Right cardiac atrium (tissue), 5 donors: ENCODE results near the gene LCOR. TPM values are rescaled to one million over a fixed set of nuclear protein-coding genes. Genes with fewer than 3 reads are reported as not detected.
A peak's percentile ranks its signal among the peaks of the same experiment; 100 is the strongest.

Source experiments
- ATAC-seq, 2 donors: fragments of 200-7000 bp; cut with Tn5 transposase; one replicate each; pipeline versions ENCODE4 v1.8.0 to v1.9.1; 2020; ENCODE audit warnings: moderate library complexity in 2 of 2, mild to moderate bottlenecking in 1 of 2
- DNase-seq, 3 donors: peaks; one replicate each; pipeline ENCODE4 v3.0.0-alpha.2; 2020
- H3K27ac ChIP-seq: one replicate; pipeline ENCODE4 v1.5.1; 2013; ENCODE audit warnings: mild to moderate bottlenecking, low read length, control low read depth, moderate library complexity
- H3K27me3 ChIP-seq: one replicate; pipeline ENCODE4 v1.6.1; 2013; ENCODE audit not compliant: control insufficient read depth, insufficient read depth
- H3K4me1 ChIP-seq: one replicate; pipeline ENCODE4 v1.6.1; 2013; ENCODE audit warnings: low read length; ENCODE audit not compliant: control insufficient read depth, insufficient read depth
- H3K4me3 ChIP-seq: one replicate; pipeline ENCODE4 v1.5.1; 2013; ENCODE audit warnings: low read length, control low read depth
- H3K9me3 ChIP-seq: one replicate; pipeline ENCODE4 v1.6.1; 2013; ENCODE audit warnings: low read length; ENCODE audit not compliant: control insufficient read depth
- WGBS: extraction: QIAGEN DNeasy Blood & Tissue Kit; methylation state at CpG from one replicate; pipeline ENCODE4 v1.1.7; 2013; 5-methylcytosine and 5-hydroxymethylcytosine counted together
- intact Hi-C, 4 donors: fragments of 100-400 bp; cut with DNase I; formaldehyde crosslinking; loops; one replicate each; pipeline versions ENCODE4 v1.11.0 to v1.14.0; 2022 to 2023
- polyA plus RNA-seq: library from polyadenylated mRNA; stranded (reverse); fragments of 200-250 nt; gene quantifications from one replicate; pipeline ENCODE4 v1.2.3, GENCODE V29; 2013
- total RNA-seq, 4 donors: library from RNA; stranded (reverse); fragmentation: NEBNext Ultra II Directional; extraction: Animal tissue kit (Norgen Biotek cat#: 25700); gene quantifications; one replicate each; pipeline ENCODE4 v1.2.1, GENCODE V29; 2021
- donor health status: healthy with polysubstance abuse.
- donor health status: DM: no; HTN: yes; CAD: no.
- donor health status: DM: no; HTN: no; CAD: no.
- donor health status: DM: no; HTN: yes; CAD: no; lungs with severe emphysema.
- donor health status: DM: yes; HTN: yes; CAD: no.

LCOR gene
- total and polyA plus RNA-seq, 5 donors: 3.2 to 21.9 (median 17.7) TPM

DNA sequence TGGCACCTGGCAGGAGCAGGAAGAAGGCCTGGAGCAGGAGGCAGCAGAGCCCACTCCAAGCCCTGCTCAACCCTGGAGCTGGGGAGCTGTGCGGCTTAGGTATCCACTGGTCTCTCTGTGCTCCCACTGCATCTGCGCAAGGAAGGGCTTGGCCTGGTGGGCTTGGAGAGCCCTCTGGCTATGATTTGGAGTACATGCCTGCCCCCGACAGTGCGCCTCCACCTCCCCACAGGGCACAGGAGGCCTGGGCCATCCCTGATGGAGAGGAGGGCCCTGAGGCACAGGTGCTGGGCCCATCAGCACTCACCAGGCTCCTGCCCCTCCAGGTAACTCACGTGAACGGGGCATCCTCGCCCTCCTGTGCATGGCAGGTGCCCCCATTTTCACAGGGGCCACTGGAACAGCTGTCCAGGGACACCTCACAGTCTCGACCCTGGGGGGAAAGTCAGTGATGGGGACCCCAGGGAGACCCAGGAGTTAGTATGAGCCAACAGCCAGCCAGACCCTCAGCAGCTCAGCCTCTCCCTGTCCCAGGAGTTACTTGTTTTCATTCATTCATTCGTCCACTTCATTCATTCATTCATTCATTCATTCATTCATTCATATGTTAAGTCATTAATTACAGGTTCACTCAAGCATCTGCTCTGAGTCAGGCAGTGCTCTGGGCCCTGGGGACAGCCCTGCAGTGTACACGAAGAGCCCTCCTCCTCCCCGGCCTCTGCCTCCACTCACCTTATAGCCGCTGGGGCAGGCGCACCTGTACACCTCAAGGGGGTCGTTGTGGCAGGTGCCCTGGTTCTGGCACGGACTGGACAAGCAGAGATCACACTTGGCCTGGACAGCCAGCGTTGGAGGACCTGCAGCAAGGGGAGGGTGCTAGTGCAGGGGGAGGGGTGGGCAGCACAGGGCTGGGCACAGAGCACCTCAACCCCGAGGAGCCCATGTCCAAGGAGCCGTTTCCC is 186.4 kb downstream of the LCOR start:
- DNase-seq (peak in 1 of 3 donors; percentile 38), ATAC-seq (no peak)
- Histone ChIP-seq H3K9me3 (no peaks in the 10 kb centered on the region), H3K27ac (no peak overlapping the region), H3K27me3 (no peaks in the 10 kb centered on the region), H3K4me3 (no peak overlapping the region), H3K4me1 (no peaks in the 10 kb centered on the region)
- intact Hi-C loops: no loop called here
- 87% methylated on average over 18 of the region's 18 CpGs for WGBS

GRCh38 chr10:97019213-97019844 is 187.2 kb downstream of the LCOR start:
- Histone ChIP-seq H3K4me3 (no peak overlapping the region), H3K4me1 (no peaks in the 10 kb centered on the region), H3K9me3 (no peaks in the 10 kb centered on the region), H3K27me3 (no peaks in the 10 kb centered on the region), H3K27ac (no peak overlapping the region)
- no peak for DNase-seq
- WGBS: 90% methylated on average over 12 of the region's 12 CpGs
- intact Hi-C loops: no loop called here
- ATAC-seq: no peak

DNA sequence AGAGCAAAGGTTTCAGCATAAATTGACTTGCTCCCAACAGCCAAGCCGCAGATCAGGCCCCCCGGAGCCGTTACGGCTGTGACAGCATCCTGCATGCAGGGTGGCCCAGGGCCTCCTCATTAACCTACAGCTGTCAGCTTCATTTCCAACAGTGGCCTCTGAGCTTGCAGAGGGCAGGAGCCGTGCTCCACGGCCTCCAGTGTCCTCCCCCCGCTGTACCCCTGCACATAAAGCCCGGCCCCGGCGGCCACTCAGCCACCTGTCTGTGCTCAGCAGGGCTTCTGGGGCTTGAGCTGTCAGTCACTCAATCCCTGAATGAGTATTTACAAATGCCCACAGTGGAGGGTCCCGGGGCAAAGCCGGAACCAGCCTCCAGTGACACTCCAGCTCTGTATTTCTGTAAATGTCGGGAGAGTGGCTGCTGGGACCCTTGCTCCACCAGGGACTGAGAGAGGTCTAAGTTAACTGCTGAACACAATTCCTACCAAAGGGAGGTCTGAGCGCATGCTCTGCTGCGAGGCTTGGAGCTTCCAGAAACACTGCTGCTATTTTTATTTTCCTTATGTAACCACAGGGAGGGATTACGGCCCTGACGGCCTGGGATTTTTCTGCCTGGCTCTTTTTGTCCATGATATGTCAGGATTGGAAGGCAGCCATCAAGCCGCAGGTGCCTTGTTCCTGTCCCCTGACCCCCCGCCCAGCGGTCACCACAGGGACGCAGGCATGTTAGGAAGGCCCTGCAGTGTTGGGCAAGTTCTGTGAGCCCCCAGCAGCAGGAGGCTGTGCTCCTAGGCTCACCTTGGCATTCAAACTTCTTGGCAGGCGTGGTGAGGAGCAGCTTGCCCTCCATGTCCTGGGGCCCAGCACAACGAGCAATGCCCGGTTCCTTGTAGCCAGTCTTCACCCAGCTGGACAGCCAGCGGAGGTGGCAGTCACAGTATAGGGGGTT is 188.6 kb downstream of the LCOR start:
- Histone ChIP-seq H3K9me3 (no peaks in the 10 kb centered on the region), H3K4me1 (no peaks in the 10 kb centered on the region), H3K4me3 (no peak overlapping the region), H3K27ac (peak overlapping the region; percentile 74), H3K27me3 (no peaks in the 10 kb centered on the region)
- DNase-seq (peak in 2 of 3 donors; percentile 35 to 75), ATAC-seq (peak; percentile 62 to 82)
- intact Hi-C loops: no loop called here
- 48% methylated on average over 25 of the region's 25 CpGs for WGBS

- H3K27ac ChIP-seq: no peak overlapping the region
These were observed 190.5 kb downstream of the LCOR start for GRCh38 chr10:97022616-97023015.

DNA sequence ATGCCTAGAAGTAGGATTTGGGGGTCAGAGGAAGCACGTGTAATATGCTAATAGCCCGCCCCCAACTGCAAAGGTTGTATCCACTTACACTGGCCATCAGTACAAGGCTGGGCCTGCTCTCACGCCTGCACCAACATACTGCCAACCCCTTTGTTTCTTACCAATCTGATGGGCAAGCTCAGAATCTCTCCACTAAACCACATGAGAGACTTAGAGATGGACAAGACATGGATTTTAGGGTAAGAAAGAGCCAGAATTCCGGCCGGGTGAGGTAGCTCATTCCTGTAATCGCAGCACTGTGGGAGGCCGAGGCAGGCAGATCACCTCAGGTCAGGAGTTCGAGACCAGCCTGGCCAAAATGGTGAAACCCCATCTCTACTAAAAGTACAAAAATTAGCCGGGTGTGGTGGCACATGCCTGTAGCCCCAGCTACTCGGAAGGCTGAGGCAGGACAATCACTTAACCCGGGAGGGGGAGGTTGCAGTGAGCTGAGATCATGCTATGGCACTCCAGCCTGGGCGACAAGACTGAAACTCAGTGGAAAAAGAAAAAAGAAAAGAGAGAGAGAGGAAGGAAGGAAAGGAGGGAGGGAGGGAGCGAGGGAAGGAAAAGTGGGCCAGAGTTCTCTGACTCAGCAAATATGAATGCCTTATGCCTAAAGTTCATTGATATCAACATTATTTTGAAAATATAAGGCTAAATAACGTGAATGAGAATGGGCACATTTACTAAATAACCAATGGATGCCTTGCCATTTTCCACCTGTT is 191.5 kb downstream of the LCOR start:
- 64% methylated on average over 14 of the region's 14 CpGs for WGBS
- intact Hi-C loops: no loop called here
- Histone ChIP-seq H3K4me1 (no peaks in the 10 kb centered on the region), H3K4me3 (no peak overlapping the region), H3K27ac (peak overlapping the region; percentile 50), H3K9me3 (no peaks in the 10 kb centered on the region), H3K27me3 (no peaks in the 10 kb centered on the region)
- ATAC-seq (no peak), DNase-seq (no peak)

More at GRCh38 chr10:97022616-97023015, 190.5 kb downstream of the LCOR start:
- Histone ChIP-seq H3K4me1 (no peaks in the 10 kb centered on the region), H3K4me3 (no peak overlapping the region), H3K27me3 (no peaks in the 10 kb centered on the region), H3K9me3 (no peaks in the 10 kb centered on the region)
- ATAC-seq (no peak), DNase-seq (no peak)
- WGBS: 94% methylated on average over 7 of the region's 7 CpGs
- intact Hi-C loops: no loop called here

DNA sequence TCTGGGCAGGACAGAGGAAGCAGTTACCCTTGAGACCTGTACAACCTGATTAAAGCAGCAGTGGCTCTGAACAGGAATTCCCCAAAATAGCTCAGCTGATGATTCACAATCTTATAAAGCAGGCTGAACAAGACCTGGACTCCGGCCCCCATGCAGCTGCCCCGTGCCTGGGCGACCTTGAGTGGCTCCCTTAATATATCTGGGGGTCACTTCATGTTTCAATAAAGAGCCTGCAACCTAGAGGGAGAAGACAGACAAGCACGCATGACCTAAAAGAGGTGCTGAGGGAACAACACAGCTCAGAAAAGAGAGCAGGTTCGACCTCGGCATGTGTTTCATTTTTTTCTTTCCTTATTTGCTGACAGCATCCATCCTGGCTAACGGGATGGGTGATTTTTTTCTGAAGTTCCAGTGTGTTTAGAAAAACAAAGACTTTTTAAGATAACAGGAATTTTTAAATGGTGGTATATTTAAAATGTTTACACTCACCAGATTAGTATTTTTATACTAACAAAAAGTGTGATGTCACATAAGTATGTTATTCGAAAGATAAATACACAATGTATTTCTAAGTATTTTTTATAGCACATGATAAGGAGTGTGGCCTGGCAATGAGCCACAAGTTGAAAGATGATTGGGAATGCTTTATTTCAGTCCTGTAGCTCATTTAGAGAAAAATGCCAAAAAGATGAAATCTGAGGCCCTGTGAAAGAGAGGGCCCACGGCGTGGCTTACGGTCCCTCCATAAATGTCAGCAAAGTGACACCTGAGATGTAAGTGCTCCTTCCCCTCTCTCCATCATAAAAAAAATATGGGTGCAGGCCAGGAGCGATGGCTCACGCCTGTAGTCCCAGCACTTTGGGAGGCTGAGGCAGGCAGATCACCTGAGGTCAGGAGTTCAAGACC is 192.3 kb downstream of the LCOR start:
- WGBS: 38% methylated on average over 13 of the region's 13 CpGs
- H3K4me3 ChIP-seq: no peak overlapping the region
- H3K27me3 ChIP-seq: no peaks in the 10 kb centered on the region
- intact Hi-C loops: no loop called here
- DNase-seq: peak in 1 of 3 donors; percentile 51
- no peaks in the 10 kb centered on the region for H3K9me3 ChIP-seq
- H3K4me1 ChIP-seq: no peaks in the 10 kb centered on the region
- H3K27ac ChIP-seq: peak overlapping the region; percentile 50
- ATAC-seq: peak in 1 of 2 donors; percentile 55

- no peaks in the 10 kb centered on the region for H3K9me3 ChIP-seq
- no peaks in the 10 kb centered on the region for H3K4me1 ChIP-seq
- H3K27me3 ChIP-seq: no peaks in the 10 kb centered on the region
- intact Hi-C loops: no loop called here
- H3K4me3 ChIP-seq: no peak overlapping the region
- ATAC-seq: peak; percentile 61 to 64
- peak in 2 of 3 donors; percentile 38 to 60 for DNase-seq
- 71% methylated on average over 9 of the region's 9 CpGs for WGBS
- no peak overlapping the region for H3K27ac ChIP-seq
These were observed 193.6 kb downstream of the LCOR start for GRCh38 chr10:97025613-97026242.

DNA sequence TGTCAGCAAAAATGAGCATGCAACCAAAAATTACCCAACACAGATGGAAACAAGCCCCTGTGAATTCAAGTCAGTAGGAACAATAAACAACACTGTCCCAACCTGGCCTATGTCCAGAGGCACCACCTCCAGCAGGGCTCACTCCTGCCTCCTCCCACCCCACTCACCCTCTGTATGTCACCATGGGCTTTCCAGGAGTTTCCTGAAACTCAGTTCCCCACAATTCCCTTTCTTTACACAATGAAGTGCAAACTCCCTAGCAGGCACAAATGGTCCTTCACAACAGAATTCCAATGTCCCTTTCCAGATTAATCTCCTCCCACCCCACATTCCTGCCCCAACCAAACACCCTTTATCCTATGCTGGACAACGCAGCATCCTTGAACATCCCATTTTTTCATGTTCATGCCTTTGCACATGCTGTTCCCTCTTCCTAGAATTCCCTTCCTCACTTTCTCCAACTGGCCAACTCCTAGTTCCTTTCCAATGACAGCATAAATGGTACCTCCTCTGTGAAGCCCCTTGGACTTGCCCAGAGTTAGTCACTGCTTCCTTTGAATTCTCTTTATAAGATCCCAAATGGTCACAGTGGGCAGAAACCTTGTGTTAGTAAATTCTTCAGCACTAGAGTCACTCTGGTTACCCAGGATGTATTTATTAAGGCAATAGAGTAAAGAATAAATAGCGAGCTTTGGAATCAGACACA is 196.2 kb downstream of the LCOR start:
- H3K4me3 ChIP-seq: no peak overlapping the region
- DNase-seq: no peak
- intact Hi-C loops: no loop called here
- no peaks in the 10 kb centered on the region for H3K4me1 ChIP-seq
- no peak for ATAC-seq
- H3K9me3 ChIP-seq: no peaks in the 10 kb centered on the region
- H3K27me3 ChIP-seq: no peaks in the 10 kb centered on the region
- no peak overlapping the region for H3K27ac ChIP-seq
- 84% methylated on average over 2 of the region's 2 CpGs for WGBS

- Histone ChIP-seq H3K4me1 (no peaks in the 10 kb centered on the region), H3K4me3 (no peak overlapping the region), H3K9me3 (no peaks in the 10 kb centered on the region), H3K27me3 (no peaks in the 10 kb centered on the region), H3K27ac (no peak overlapping the region)
- intact Hi-C loops: no loop called here
- no peak for DNase-seq
- 88% methylated on average over 3 of the region's 3 CpGs for WGBS
- ATAC-seq: no peak
These were observed 196.7 kb downstream of the LCOR start for GRCh38 chr10:97028832-97029178.
